CD4-positive, alpha-beta T cell (primary cell): Measurements from ENCODE around the gene WWC2. TPM values are rescaled to one million over a fixed set of nuclear protein-coding genes. Genes with fewer than 3 reads are reported as not detected.

Experiments
- ATAC-seq: fragments of 200-7000 bp; cut with Tn5 transposase; one replicate; pipeline ENCODE4 v1.10.0; 2022; ENCODE audit warnings: mild to moderate bottlenecking; ENCODE audit not compliant: poor library complexity
- CTCF ChIA-PET: fragments of 350-600 bp; sonication (Branson Sonifier 250); formaldehyde crosslinking; loops from one replicate; lab custom pipeline; 2021; ENCODE audit warnings: antibody characterized with exemption, inconsistent platforms; lab: Charles Lee
- POLR2A ChIA-PET: fragments of 350-600 bp; sonication (Branson Sonifier 250); formaldehyde crosslinking; loops from one replicate; lab custom pipeline; 2021; ENCODE audit warnings: antibody characterized with exemption, inconsistent platforms; lab: Charles Lee
- DNase-seq, 14 experiments: peaks; one replicate each; pipeline ENCODE4 v3.0.0-alpha.2; 2013 to 2020; ENCODE audit warnings: mixed read lengths in 2 of 14
- H3K27ac ChIP-seq, 2 donors: one replicate each; pipeline versions ENCODE4 v1.5.1 to v1.7.0; 2013; ENCODE audit warnings: low read length in 2 of 2, low read depth in 1 of 2, mild to moderate bottlenecking in 1 of 2
- H3K27me3 ChIP-seq, 2 experiments: 1 replicate in 1 of 2; 2 replicates in 1 of 2; pipeline versions ENCODE4 v1.6.1 to v1.7.0; 2013; ENCODE audit warnings: low read length in 2 of 2, control low read depth in 1 of 2, mild to moderate bottlenecking in 1 of 2, moderate library complexity in 1 of 2; ENCODE audit not compliant: insufficient read depth in 2 of 2, control insufficient read depth in 1 of 2
- H3K36me3 ChIP-seq: one replicate; pipeline ENCODE4 v1.6.1; 2013; ENCODE audit warnings: low read length, control low read depth; ENCODE audit not compliant: insufficient read depth
- H3K4me1 ChIP-seq: one replicate; pipeline ENCODE4 v1.6.1; 2013; ENCODE audit warnings: low read length, control low read depth; ENCODE audit not compliant: insufficient read depth
- H3K4me3 ChIP-seq: one replicate; pipeline ENCODE4 v1.5.1; 2013; ENCODE audit warnings: mild to moderate bottlenecking, low read length, moderate library complexity
- H3K9me3 ChIP-seq, 2 experiments: 1 replicate in 1 of 2; 2 replicates in 1 of 2; pipeline versions ENCODE4 v1.6.1 to v1.7.0; 2013; ENCODE audit warnings: low read length in 2 of 2, mild to moderate bottlenecking in 2 of 2, control low read depth in 1 of 2, moderate library complexity in 1 of 2; ENCODE audit not compliant: control insufficient read depth in 1 of 2, insufficient read depth in 1 of 2
- H3K27ac Mint-ChIP-seq: one replicate; pipeline ENCODE4 v1.8.0; 2020; ENCODE audit warnings: mixed read lengths
- H3K27me3 Mint-ChIP-seq: one replicate; pipeline ENCODE4 v1.8.0; 2021; ENCODE audit warnings: mixed read lengths
- H3K36me3 Mint-ChIP-seq: one replicate; pipeline ENCODE4 v1.8.0; 2021; ENCODE audit warnings: low read depth, mixed read lengths
- H3K4me1 Mint-ChIP-seq: one replicate; pipeline ENCODE4 v1.8.0; 2021; ENCODE audit warnings: low read depth, mixed read lengths
- H3K4me3 Mint-ChIP-seq: one replicate; pipeline ENCODE4 v1.8.0; 2020; ENCODE audit warnings: mild to moderate bottlenecking, mixed read lengths
- H3K9me3 Mint-ChIP-seq: one replicate; pipeline ENCODE4 v1.8.0; 2020; ENCODE audit warnings: mixed read lengths
- CTCF ChIP-seq: fragments of 200-600 bp; IDR thresholded peaks from one replicate; pipeline ENCODE4 v1.8.0; 2022; ENCODE audit warnings: antibody characterized with exemption, mild to moderate bottlenecking
- intact Hi-C, 2 experiments: fragments of 100-400 bp; cut with DNase I in 1 of 2; cut with micrococcal nuclease in 1 of 2; formaldehyde crosslinking; loops; one replicate each; pipeline versions ENCODE4 v1.15.1 to v1.9.0; 2023 to 2025; cut with DNase I, micrococcal nuclease
- total RNA-seq, 174 experiments: library from RNA in 2 of 174; stranded (reverse) in 2 of 174; gene quantifications; one replicate each; pipeline ENCODE4 v1.2.3 and lab custom pipeline; 2021 to 2026

The WWC2 gene
- total RNA-seq, 2 experiments from 2014 or later, result 4.1 to 4.9 TPM

- TF ChIP-seq CTCF, result no peak
- Histone ChIP-seq H3K27me3 (no peaks in the 10 kb centered on the region), H3K4me3 (no peak overlapping the region), H3K4me1 (no peaks in the 10 kb centered on the region), H3K27ac (no peak overlapping the region), H3K36me3 (no peaks in the 10 kb centered on the region), H3K9me3 (no peaks in the 10 kb centered on the region)
- ATAC-seq (no peak), DNase-seq (no peak)
- H3K4me1 Mint-ChIP-seq, result no peaks in the 10 kb centered on the region
- intact Hi-C loops, result no loop called here
- no peaks in the 10 kb centered on the region for H3K27me3 Mint-ChIP-seq
- H3K4me3 Mint-ChIP-seq, result no peak overlapping the region
- ChIA-PET CTCF (interaction anchor here (0.7 kb wide), 1 partner anchor 62 kb away, joined by 3 read pairs; no protein-coding TSS in a partner anchor), POLR2A (no interaction called here)
- H3K27ac Mint-ChIP-seq, result no peak overlapping the region
- H3K36me3 Mint-ChIP-seq, result no peaks in the 10 kb centered on the region
- no peaks in the 10 kb centered on the region for H3K9me3 Mint-ChIP-seq
Observed at GRCh38 chr4:183153190-183153916, 54.3 kb downstream of the WWC2 start.

- intact Hi-C loops, result no loop called here
- no peaks in the 10 kb centered on the region for H3K9me3 Mint-ChIP-seq
- no peaks in the 10 kb centered on the region for H3K27me3 ChIP-seq
- ChIA-PET POLR2A (no interaction called here), CTCF (interaction anchor here (0.5 kb wide), 1 partner anchor 44 kb away, joined by 3 read pairs; no protein-coding TSS in a partner anchor)
- no peaks in the 10 kb centered on the region for H3K4me1 ChIP-seq
- DNase-seq (no peak), ATAC-seq (no peak)
- no peak overlapping the region for H3K27ac Mint-ChIP-seq
- no peak overlapping the region for H3K4me3 Mint-ChIP-seq
- H3K36me3 ChIP-seq, result no peaks in the 10 kb centered on the region
- no peaks in the 10 kb centered on the region for H3K27me3 Mint-ChIP-seq
- no peak for TF ChIP-seq CTCF
- H3K4me1 Mint-ChIP-seq, result no peaks in the 10 kb centered on the region
- H3K36me3 Mint-ChIP-seq, result no peaks in the 10 kb centered on the region
- H3K27ac ChIP-seq, result no peak overlapping the region
- H3K9me3 ChIP-seq, result no peaks in the 10 kb centered on the region
- no peak overlapping the region for H3K4me3 ChIP-seq
Observed at GRCh38 chr4:183154701-183155391, 55.8 kb downstream of the WWC2 start.

GRCh38 chr4:183155450-183156184 is 56.6 kb downstream of the WWC2 start:
- Histone ChIP-seq H3K9me3 (no peaks in the 10 kb centered on the region), H3K4me1 (no peaks in the 10 kb centered on the region), H3K27me3 (no peaks in the 10 kb centered on the region), H3K27ac (no peak overlapping the region), H3K4me3 (no peak overlapping the region), H3K36me3 (no peaks in the 10 kb centered on the region)
- Mint-ChIP-seq H3K4me1 (no peaks in the 10 kb centered on the region), H3K4me3 (no peak overlapping the region), H3K36me3 (no peaks in the 10 kb centered on the region), H3K27ac (no peak overlapping the region), H3K27me3 (no peaks in the 10 kb centered on the region), H3K9me3 (no peaks in the 10 kb centered on the region)
- ChIA-PET CTCF (no interaction called here), POLR2A (no interaction called here)
- intact Hi-C loops, result no loop called here
- DNase-seq, result no peak
- no peak for ATAC-seq
- TF ChIP-seq CTCF, result no peak
